Activated CD4-positive, alpha-beta T cell treated with anti-CD3 and anti-CD28 coated beads for 24 hours (primary cell): ENCODE results near the gene TMPRSS12.
"Not testable (repeated sequence)": the region's sequence is repeated elsewhere in the genome, so short reads cannot be mapped to it uniquely, and the experiment has no call there.

Experiments
- DNase-seq, 2 donors: peaks; one replicate each; pipeline ENCODE4 v3.0.0-alpha.2; 2020; ENCODE audit warnings: low read depth in 2 of 2

Gene TMPRSS12

GRCh38 chr12:50859621-50860310 is 17.0 kb downstream of the TMPRSS12 start:
- no peak for DNase-seq

- no peak for DNase-seq
Measured at GRCh38 chr12:50862316-50862715, 19.6 kb downstream of the TMPRSS12 start.

- no peak for DNase-seq
Measured at GRCh38 chr12:50865266-50865665, 22.5 kb downstream of the TMPRSS12 start.

- DNase-seq = not testable (repeated sequence)
Measured at GRCh38 chr12:50868881-50869280, 26.2 kb downstream of the TMPRSS12 start.

- DNase-seq = no peak
Measured at GRCh38 chr12:50882563-50882962, 39.8 kb downstream of the TMPRSS12 start.

GRCh38 chr12:50887191-50887590 is 44.5 kb downstream of the TMPRSS12 start:
- DNase-seq = no peak

- DNase-seq = no peak
Measured at GRCh38 chr12:50888666-50889065, 45.9 kb downstream of the TMPRSS12 start.

- DNase-seq = no peak
Measured at GRCh38 chr12:50894241-50894640, 51.5 kb downstream of the TMPRSS12 start.

GRCh38 chr12:50901685-50902113 is 59.0 kb downstream of the TMPRSS12 start:
- DNase-seq = no peak

GRCh38 chr12:50908479-50908878 is 65.8 kb downstream of the TMPRSS12 start:
- not testable (repeated sequence) for DNase-seq

GRCh38 chr12:50912361-50912760 is 69.6 kb downstream of the TMPRSS12 start:
- not testable (repeated sequence) for DNase-seq

GRCh38 chr12:50913224-50913623 is 70.5 kb downstream of the TMPRSS12 start:
- no peak for DNase-seq

GRCh38 chr12:50914872-50915484 is 72.3 kb downstream of the TMPRSS12 start:
- no peak for DNase-seq

GRCh38 chr12:50916292-50916691 is 73.6 kb downstream of the TMPRSS12 start:
- DNase-seq = no peak

GRCh38 chr12:50918584-50919316 is 76.0 kb downstream of the TMPRSS12 start:
- no peak for DNase-seq

- no peak for DNase-seq
Measured at GRCh38 chr12:50922820-50923219, 80.1 kb downstream of the TMPRSS12 start.

GRCh38 chr12:50923361-50924130 is 80.8 kb downstream of the TMPRSS12 start:
- no peak for DNase-seq

GRCh38 chr12:50924131-50924438 is 81.4 kb downstream of the TMPRSS12 start:
- DNase-seq = no peak

GRCh38 chr12:50924439-50925341 is 82.0 kb downstream of the TMPRSS12 start:
- no peak for DNase-seq

GRCh38 chr12:50925342-50925651 is 82.6 kb downstream of the TMPRSS12 start:
- DNase-seq = no peak

GRCh38 chr12:50925920-50926319 is 83.2 kb downstream of the TMPRSS12 start:
- no peak for DNase-seq
